K562 (cell line): Measurements from ENCODE around the gene UNC5B. TPM values are rescaled to one million over a fixed set of nuclear protein-coding genes. Genes with fewer than 3 reads are reported as not detected.

ENCODE experiments used
- ATAC-seq: fragments of 200-7000 bp; cut with Tn5 transposase; 3 replicates; pipeline ENCODE4 v1.9.1; 2020; ENCODE audit warnings: moderate library complexity
- BruUV-seq: library from RNA; stranded (reverse); fragments of 400-500 nt; replicated peaks from 2 replicates; lab custom pipeline; 2021; lab: Mats Ljungman, UMichigan
- CTCF ChIA-PET: fragments of 300-600 bp; formaldehyde crosslinking; extraction: SDS; loops from one replicate; lab custom pipeline; 2021; ENCODE audit warnings: low intra/inter-chr PET ratio; lab: Yijun Ruan, JAX
- POLR2A ChIA-PET: fragments of 300-600, 350-650 bp; sonication (Branson Sonifier 250); formaldehyde crosslinking; extraction: SDS; loops from one replicate; lab custom pipeline; 2021; ENCODE audit warnings: antibody characterized with exemption, inconsistent platforms; lab: Yijun Ruan, JAX
- DNase-seq, 4 experiments: peaks; one replicate each; pipeline versions ENCODE4 v3.0.0 to v3.0.0-alpha.2; 2011 to 2018; ENCODE audit warnings: low spot score in 3 of 4, mixed read lengths in 3 of 4; ENCODE audit errors: extremely low read depth in 1 of 4
- FAIRE-seq: peaks from 2 replicates; lab custom pipeline; 2011; peaks lifted over from hg19 to GRCh38; lab: Jason Lieb, UNC
- H2AFZ ChIP-seq: 2 replicates; pipeline ENCODE4 v1.6.0; 2011; ENCODE audit warnings: low read depth, low read length, control low read depth, inconsistent platforms
- H3K27ac ChIP-seq: fragments of 200-600 bp; 3 replicates; pipeline ENCODE4 v1.8.0; 2011; ENCODE audit warnings: low read depth, mild to moderate bottlenecking, control low read depth, inconsistent platforms, low read length, moderate library complexity, mixed read lengths; ENCODE audit errors: extremely low read depth
- H3K27me3 ChIP-seq, 2 experiments: fragments of 300-600 bp in 1 of 2; 2 replicates in 1 of 2; 3 replicates in 1 of 2; pipeline versions ENCODE4 v1.6.0 to v1.8.0; 2011; ENCODE audit warnings: inconsistent platforms in 2 of 2, low read length in 2 of 2, mild to moderate bottlenecking in 1 of 2, mixed read lengths in 1 of 2, moderate library complexity in 1 of 2; ENCODE audit not compliant: control insufficient read depth in 2 of 2, insufficient read depth in 2 of 2
- H3K36me3 ChIP-seq: fragments of 300-600 bp; 3 replicates; pipeline ENCODE4 v1.8.0; 2011; ENCODE audit warnings: mild to moderate bottlenecking, low read length, inconsistent platforms; ENCODE audit not compliant: control insufficient read depth, insufficient read depth
- H3K4me1 ChIP-seq, 2 experiments: fragments of 200-600 bp in 1 of 2; replicated peaks in 1 of 2; 2 replicates in 1 of 2; 3 replicates in 1 of 2; pipeline versions ENCODE4 v1.5.1 to v1.8.0; 2011; ENCODE audit warnings: inconsistent platforms in 2 of 2, low read length in 2 of 2, mild to moderate bottlenecking in 1 of 2, mixed read lengths in 1 of 2, moderate library complexity in 1 of 2; ENCODE audit not compliant: control insufficient read depth in 2 of 2, insufficient read depth in 2 of 2
- H3K4me2 ChIP-seq: 2 replicates; pipeline ENCODE4 v1.6.1; 2011; ENCODE audit warnings: low read length, control low read depth, inconsistent platforms, mixed read lengths; ENCODE audit not compliant: insufficient read depth
- H3K4me3 ChIP-seq: fragments of 200-600 bp; sonication (generic), shearing (Covaris generic); 2 replicates; pipeline ENCODE4 v1.5.1; 2016; ENCODE audit warnings: control low read depth, inconsistent platforms
- H3K79me2 ChIP-seq: fragments of 200-600 bp; 3 replicates; pipeline ENCODE4 v1.8.0; 2011; ENCODE audit warnings: low read length, inconsistent platforms; ENCODE audit not compliant: control insufficient read depth, insufficient read depth
- H3K9ac ChIP-seq, 2 experiments: 2 replicates each; pipeline versions ENCODE4 v1.6.0 to v1.6.1; 2011; ENCODE audit warnings: low read depth in 2 of 2, low read length in 2 of 2, control low read depth in 1 of 2, inconsistent platforms in 1 of 2, mild to moderate bottlenecking in 1 of 2, mixed read lengths in 1 of 2; ENCODE audit not compliant: insufficient read depth in 1 of 2
- H3K9me1 ChIP-seq: one replicate; pipeline ENCODE4 v1.6.0; 2011; ENCODE audit warnings: inconsistent platforms, mild to moderate bottlenecking, low read length, moderate library complexity; ENCODE audit not compliant: control insufficient read depth, insufficient read depth
- H3K9me3 ChIP-seq: replicated peaks from 2 replicates; pipeline ENCODE4 v1.5.1; 2011; ENCODE audit warnings: low read depth, low read length, inconsistent platforms; ENCODE audit not compliant: control insufficient read depth, insufficient read depth
- H4K20me1 ChIP-seq: replicated peaks from 2 replicates; pipeline ENCODE4 v1.6.1; 2011; ENCODE audit warnings: low read length, inconsistent platforms, mixed read lengths; ENCODE audit not compliant: control insufficient read depth, insufficient read depth
- COPS2 ChIP-seq: fragments of 450-650 bp; conservative IDR thresholded peaks from 2 replicates; pipeline ENCODE4 v1.6.1; 2016; ENCODE audit warnings: mild to moderate bottlenecking, moderate library complexity
- EGR1 ChIP-seq: fragments of 450-650 bp; conservative IDR thresholded peaks from 2 replicates; pipeline ENCODE4 v1.6.1; 2017; ENCODE audit warnings: mild to moderate bottlenecking
- ELF4 ChIP-seq: fragments of 450-650 bp; formaldehyde crosslinking; IDR thresholded peaks from 2 replicates; pipeline ENCODE4 v1.4.0; 2022; ENCODE audit warnings: missing genetic modification characterization
- FOSL1 ChIP-seq: fragments of 200-800 bp; sonication (Bioruptor generic); conservative IDR thresholded peaks from 2 replicates; pipeline ENCODE4 v1.6.1; 2016; ENCODE audit warnings: missing genetic modification characterization, missing compliant biosample characterization
- IRF9 ChIP-seq: fragments of 450-650 bp; IDR thresholded peaks from 2 replicates; pipeline ENCODE4 v1.6.1; 2016; ENCODE audit warnings: missing biosample characterization, missing genetic modification characterization
- KDM4B ChIP-seq, 2 experiments: fragments of 450-650 bp in 1 of 2; sonication (generic) in 1 of 2; IDR thresholded peaks; 2 replicates each; pipeline ENCODE4 v1.6.1; 2016 to 2017; ENCODE audit warnings: borderline replicate concordance in 2 of 2, antibody characterized with exemption in 1 of 2, low read depth in 1 of 2, mild to moderate bottlenecking in 1 of 2
- MCM5 ChIP-seq: fragments of 450-650 bp; IDR thresholded peaks from 2 replicates; pipeline ENCODE4 v1.6.1; 2016; ENCODE audit warnings: low read depth
- OTX1 ChIP-seq: fragments of 450-650 bp; formaldehyde crosslinking; IDR thresholded peaks from 2 replicates; pipeline ENCODE4 v1.4.0; 2022; ENCODE audit warnings: mild to moderate bottlenecking
- RHOXF2B ChIP-seq: fragments of 250-450 bp; sonication (Bioruptor Pico); conservative IDR thresholded peaks from 2 replicates; pipeline ENCODE4 v1.5.1; 2021
- ZNF766 ChIP-seq: fragments of 200-800 bp; sonication (Bioruptor generic); conservative IDR thresholded peaks from 2 replicates; pipeline ENCODE4 v1.6.1; 2016; ENCODE audit warnings: missing genetic modification characterization, missing compliant biosample characterization
- WGBS: fragments of 100-300 bp; shearing (Covaris generic); methylation state at CpG from one replicate; pipeline ENCODE4 v1.1.6; 2016; ENCODE audit warnings: low coverage, mixed read lengths; ENCODE audit not compliant: insufficient coverage; ENCODE audit errors: missing lambda C conversion rate; 5-methylcytosine and 5-hydroxymethylcytosine counted together
- in situ Hi-C: fragments of 300-500 bp; cut with MboI; formaldehyde crosslinking; loops from 4 replicates; pipeline ENCODE4 v1.15.0; 2018; ENCODE audit warnings: inconsistent platforms, mixed read lengths
- intact Hi-C: fragments of 100-400 bp; cut with micrococcal nuclease; formaldehyde crosslinking; loops from 2 replicates; pipeline ENCODE4 v1.14.2; 2022
- polyA plus RNA-seq, 8 experiments: library from polyadenylated mRNA; depleted of rRNA in 4 of 8; stranded (reverse) in 5 of 8; unstranded in 3 of 8; fragments of >200 nt; fragmentation: Nextera tagmentation in 2 of 8; fragmentation: Illumina TruSeq in 1 of 8; extraction: Ambion mirVana in 2 of 8; extraction: Trizol in 1 of 8; gene quantifications; 2 replicates each; pipeline versions ENCODE4 v1.2.1 to v1.2.3, GENCODE V29; 2011 to 2014; ENCODE audit warnings: inconsistent platforms in 1 of 8, missing spikeins in 1 of 8
- total RNA-seq, 7 experiments: library from RNA; depleted of rRNA in 6 of 7; stranded (reverse); fragments of >200 nt in 6 of 7; fragmentation: Illumina TruSeq in 2 of 7; extraction: Trizol in 2 of 7; gene quantifications; 2 replicates each; pipeline versions ENCODE4 v1.2.1 to v1.2.3, GENCODE V29; 2011 to 2021; ENCODE audit warnings: low replicate concordance in 1 of 7
- TF ChIP-seq, protein P1 (sequence below): sonication (generic); formaldehyde crosslinking; IDR thresholded peaks from 2 replicates; pipeline ENCODE4 v1.9.0; 2022; ENCODE audit warnings: mild to moderate bottlenecking, missing genetic modification reagents
- TF ChIP-seq, protein P2 (sequence below): sonication (generic); formaldehyde crosslinking; IDR thresholded peaks from 2 replicates; pipeline ENCODE4 v1.8.0; 2022; ENCODE audit warnings: mild to moderate bottlenecking, missing genetic modification reagents, borderline replicate concordance
- TF ChIP-seq, protein P3 (sequence below): sonication (generic); formaldehyde crosslinking; IDR thresholded peaks from 2 replicates; pipeline ENCODE4 v1.8.0; 2023; ENCODE audit warnings: mild to moderate bottlenecking, missing genetic modification reagents

UNC5B gene
- total and polyA plus RNA-seq, 9 of the 15 experiments (the other 6 are each of a cell fraction or from before 2014, with no cell fraction given), result 0.10 to 8.4 (median 2.1) TPM

- no peaks in the 10 kb centered on the region for H3K36me3 ChIP-seq
- intact Hi-C loops (no loop called here), in situ Hi-C loops (no loop called here)
- H3K79me2 ChIP-seq, result no peaks in the 10 kb centered on the region
- no peak overlapping the region for H3K4me2 ChIP-seq
- no peak overlapping the region for H2AFZ ChIP-seq
- FAIRE-seq, result no peak
- peak in 2 of 4 experiments; percentile 29 to 37 for DNase-seq
- no peak overlapping the region for H3K27ac ChIP-seq
- WGBS, result 32% methylated on average over 4 of the region's 4 CpGs
- H3K9me1 ChIP-seq, result no peaks in the 10 kb centered on the region
- no peak overlapping the region for H3K9ac ChIP-seq
- ATAC-seq, result no peak
- no peak overlapping the region for H3K4me3 ChIP-seq
- H3K27me3 ChIP-seq, result peaks cover 5 to 48% of the 10 kb centered on the region in 2 experiments; a peak in 4 of 5 replicates
- ChIA-PET POLR2A (interaction anchor here (0.6 to 2.7 kb wide), 7 partner anchors 11 to 1550 kb away, joined by 3 to 14 read pairs (median 3); no protein-coding TSS in a partner anchor), CTCF (no interaction called here)
- BruUV-seq, result no TSS peak
- no peaks in the 10 kb centered on the region for H3K9me3 ChIP-seq
- peaks cover 34% of the 10 kb centered on the region for H4K20me1 ChIP-seq
- peaks cover 10 to 23% of the 10 kb centered on the region in 2 experiments for H3K4me1 ChIP-seq
- TF ChIP-seq, protein P1, sequence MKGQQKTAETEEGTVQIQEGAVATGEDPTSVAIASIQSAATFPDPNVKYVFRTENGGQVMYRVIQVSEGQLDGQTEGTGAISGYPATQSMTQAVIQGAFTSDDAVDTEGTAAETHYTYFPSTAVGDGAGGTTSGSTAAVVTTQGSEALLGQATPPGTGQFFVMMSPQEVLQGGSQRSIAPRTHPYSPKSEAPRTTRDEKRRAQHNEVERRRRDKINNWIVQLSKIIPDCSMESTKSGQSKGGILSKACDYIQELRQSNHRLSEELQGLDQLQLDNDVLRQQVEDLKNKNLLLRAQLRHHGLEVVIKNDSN (CRISPR knock-in tag), result peak; percentile 38; the same call in 1 of the 2 replicates
- TF ChIP-seq, protein P2, sequence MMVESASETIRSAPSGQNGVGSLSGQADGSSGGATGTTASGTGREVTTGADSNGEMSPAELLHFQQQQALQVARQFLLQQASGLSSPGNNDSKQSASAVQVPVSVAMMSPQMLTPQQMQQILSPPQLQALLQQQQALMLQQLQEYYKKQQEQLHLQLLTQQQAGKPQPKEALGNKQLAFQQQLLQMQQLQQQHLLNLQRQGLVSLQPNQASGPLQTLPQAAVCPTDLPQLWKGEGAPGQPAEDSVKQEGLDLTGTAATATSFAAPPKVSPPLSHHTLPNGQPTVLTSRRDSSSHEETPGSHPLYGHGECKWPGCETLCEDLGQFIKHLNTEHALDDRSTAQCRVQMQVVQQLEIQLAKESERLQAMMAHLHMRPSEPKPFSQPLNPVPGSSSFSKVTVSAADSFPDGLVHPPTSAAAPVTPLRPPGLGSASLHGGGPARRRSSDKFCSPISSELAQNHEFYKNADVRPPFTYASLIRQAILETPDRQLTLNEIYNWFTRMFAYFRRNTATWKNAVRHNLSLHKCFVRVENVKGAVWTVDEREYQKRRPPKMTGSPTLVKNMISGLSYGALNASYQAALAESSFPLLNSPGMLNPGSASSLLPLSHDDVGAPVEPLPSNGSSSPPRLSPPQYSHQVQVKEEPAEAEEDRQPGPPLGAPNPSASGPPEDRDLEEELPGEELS (CRISPR knock-in tag), result no peak
- TF ChIP-seq MCM5 (no peak), FOSL1 (tag) (no peak), OTX1 (CRISPR knock-in tag) (0 out of 2 replicates have a peak, but pooled peaks have one; percentile 44), RHOXF2B (CRISPR knock-in tag) (no peak), ZNF766 (CRISPR knock-in tag) (no peak), COPS2 (no peak), IRF9 (no peak), ELF4 (CRISPR knock-in tag) (peak; percentile 66; the same call in 1 of the 2 replicates), KDM4B (IDR thresholded peaks at IDR 0.05; ENCODE audit: borderline replicate concordance in 2 of 2, low read depth in 1 of 2) (no peak), EGR1 (peak; percentile 56)
- TF ChIP-seq, protein P3, sequence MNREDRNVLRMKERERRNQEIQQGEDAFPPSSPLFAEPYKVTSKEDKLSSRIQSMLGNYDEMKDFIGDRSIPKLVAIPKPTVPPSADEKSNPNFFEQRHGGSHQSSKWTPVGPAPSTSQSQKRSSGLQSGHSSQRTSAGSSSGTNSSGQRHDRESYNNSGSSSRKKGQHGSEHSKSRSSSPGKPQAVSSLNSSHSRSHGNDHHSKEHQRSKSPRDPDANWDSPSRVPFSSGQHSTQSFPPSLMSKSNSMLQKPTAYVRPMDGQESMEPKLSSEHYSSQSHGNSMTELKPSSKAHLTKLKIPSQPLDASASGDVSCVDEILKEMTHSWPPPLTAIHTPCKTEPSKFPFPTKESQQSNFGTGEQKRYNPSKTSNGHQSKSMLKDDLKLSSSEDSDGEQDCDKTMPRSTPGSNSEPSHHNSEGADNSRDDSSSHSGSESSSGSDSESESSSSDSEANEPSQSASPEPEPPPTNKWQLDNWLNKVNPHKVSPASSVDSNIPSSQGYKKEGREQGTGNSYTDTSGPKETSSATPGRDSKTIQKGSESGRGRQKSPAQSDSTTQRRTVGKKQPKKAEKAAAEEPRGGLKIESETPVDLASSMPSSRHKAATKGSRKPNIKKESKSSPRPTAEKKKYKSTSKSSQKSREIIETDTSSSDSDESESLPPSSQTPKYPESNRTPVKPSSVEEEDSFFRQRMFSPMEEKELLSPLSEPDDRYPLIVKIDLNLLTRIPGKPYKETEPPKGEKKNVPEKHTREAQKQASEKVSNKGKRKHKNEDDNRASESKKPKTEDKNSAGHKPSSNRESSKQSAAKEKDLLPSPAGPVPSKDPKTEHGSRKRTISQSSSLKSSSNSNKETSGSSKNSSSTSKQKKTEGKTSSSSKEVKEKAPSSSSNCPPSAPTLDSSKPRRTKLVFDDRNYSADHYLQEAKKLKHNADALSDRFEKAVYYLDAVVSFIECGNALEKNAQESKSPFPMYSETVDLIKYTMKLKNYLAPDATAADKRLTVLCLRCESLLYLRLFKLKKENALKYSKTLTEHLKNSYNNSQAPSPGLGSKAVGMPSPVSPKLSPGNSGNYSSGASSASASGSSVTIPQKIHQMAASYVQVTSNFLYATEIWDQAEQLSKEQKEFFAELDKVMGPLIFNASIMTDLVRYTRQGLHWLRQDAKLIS (CRISPR knock-in tag), result no peak
Measured at GRCh38 chr10:71218046-71218650, 5.8 kb downstream of the UNC5B start.
